NCI-H2107 treated with DMSO at 0.1 percent for 48 hours (cell line): ENCODE measurements around the gene HNRNPF.
"Not testable (repeated sequence)": the region's sequence is repeated elsewhere in the genome, so short reads cannot be mapped to it uniquely, and the experiment has no call there.

Source experiments
- DNase-seq: peaks from one replicate; lab custom pipeline; 2025; ENCODE audit not compliant: unreplicated experiment; lab: John Stamatoyannopoulos, UW

Gene HNRNPF

GRCh38 chr10:43350686-43351085 lies 58.3 kb downstream of the HNRNPF start:
- no peak for DNase-seq

GRCh38 chr10:43350156-43350555 lies 58.8 kb downstream of the HNRNPF start:
- DNase-seq = no peak

- DNase-seq = peak; percentile 39
These were observed 60.3 kb downstream of the HNRNPF start for GRCh38 chr10:43348511-43349312.

GRCh38 chr10:43347997-43348396 lies 61.0 kb downstream of the HNRNPF start:
- no peak for DNase-seq

- DNase-seq = no peak
These were observed 64.9 kb downstream of the HNRNPF start for GRCh38 chr10:43344051-43344450.

- no peak for DNase-seq
These were observed 65.9 kb downstream of the HNRNPF start for GRCh38 chr10:43343126-43343525.

GRCh38 chr10:43342279-43343125 lies 66.5 kb downstream of the HNRNPF start:
- DNase-seq = no peak

GRCh38 chr10:43341450-43341849 lies 67.5 kb downstream of the HNRNPF start:
- no peak for DNase-seq

GRCh38 chr10:43340619-43341018 lies 68.4 kb downstream of the HNRNPF start:
- DNase-seq = no peak

GRCh38 chr10:43340101-43340500 lies 68.9 kb downstream of the HNRNPF start:
- DNase-seq = no peak

GRCh38 chr10:43339136-43339535 lies 69.8 kb downstream of the HNRNPF start:
- no peak for DNase-seq

- DNase-seq = no peak
These were observed 70.9 kb downstream of the HNRNPF start for GRCh38 chr10:43338117-43338516.

- DNase-seq = not testable (repeated sequence)
These were observed 71.5 kb downstream of the HNRNPF start for GRCh38 chr10:43337536-43337935.

- DNase-seq = no peak
These were observed 72.2 kb downstream of the HNRNPF start for GRCh38 chr10:43336641-43337318.

GRCh38 chr10:43336061-43336460 lies 72.9 kb downstream of the HNRNPF start:
- no peak for DNase-seq
